ENCODE measurements around the gene RNF13.
"Not testable (repeated sequence)": the region's sequence is repeated elsewhere in the genome, so short reads cannot be mapped to it uniquely, and the experiment has no call there.

Gene RNF13

GRCh38 chr3:149902498-149903139 is 89.6 kb downstream of the RNF13 start:
- DNase-seq, result no peak

- DNase-seq, result no peak
Observed at GRCh38 chr3:149906036-149906435, 93.0 kb downstream of the RNF13 start.

- no peak for DNase-seq
Observed at GRCh38 chr3:149908424-149908957, 95.5 kb downstream of the RNF13 start.

GRCh38 chr3:149909923-149910322 is 96.9 kb downstream of the RNF13 start:
- no peak for DNase-seq

DNA sequence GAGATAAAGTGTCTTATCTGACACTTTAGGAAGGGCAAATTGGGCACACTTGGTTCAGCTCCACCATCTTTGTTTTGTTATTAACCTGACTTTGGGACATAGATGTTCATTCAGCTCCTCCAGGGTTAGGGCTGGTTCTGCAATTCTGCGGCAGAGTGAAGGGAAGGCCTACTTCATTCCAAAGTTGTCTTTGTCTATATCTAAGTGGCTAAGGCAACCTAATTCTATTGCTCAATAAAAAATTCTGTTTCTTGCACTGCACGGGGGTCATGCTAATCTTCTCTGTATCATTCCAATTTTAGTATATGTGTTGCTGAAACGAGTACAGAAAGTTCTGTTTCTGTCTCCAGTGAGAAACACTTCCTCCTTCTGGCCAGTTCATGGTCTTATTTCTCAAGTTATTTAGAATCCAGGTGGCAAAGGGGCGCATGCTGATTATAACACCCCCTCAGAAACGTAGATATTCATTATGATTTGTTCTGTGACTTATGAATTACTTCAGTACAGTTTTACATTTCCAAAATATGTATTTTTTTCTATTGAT is 104.2 kb downstream of the RNF13 start:
- no peak for DNase-seq

- no peak for DNase-seq
Observed at GRCh38 chr3:149919509-149919908, 106.5 kb downstream of the RNF13 start.

DNA sequence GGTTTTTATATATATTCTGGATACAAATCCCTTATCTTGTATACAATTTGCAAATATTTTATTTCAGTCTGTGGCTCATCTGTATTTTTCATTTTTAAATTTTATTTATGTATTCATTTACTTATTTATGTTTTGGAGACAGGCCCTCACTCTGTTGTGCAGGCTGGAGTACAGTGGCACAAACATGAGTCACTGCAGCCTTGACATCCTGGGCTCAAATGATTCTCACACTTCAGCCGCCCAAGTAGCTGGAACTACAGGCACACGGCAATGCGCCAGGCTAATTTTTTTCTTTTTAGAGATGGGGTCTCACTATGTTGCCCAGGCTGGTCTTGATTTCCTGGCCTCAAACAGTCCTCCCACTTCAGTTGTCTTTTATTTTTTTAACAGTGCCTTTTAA is 107.1 kb downstream of the RNF13 start:
- no peak for DNase-seq

- no peak for DNase-seq
Observed at GRCh38 chr3:149933008-149933407, 120.0 kb downstream of the RNF13 start.

DNA sequence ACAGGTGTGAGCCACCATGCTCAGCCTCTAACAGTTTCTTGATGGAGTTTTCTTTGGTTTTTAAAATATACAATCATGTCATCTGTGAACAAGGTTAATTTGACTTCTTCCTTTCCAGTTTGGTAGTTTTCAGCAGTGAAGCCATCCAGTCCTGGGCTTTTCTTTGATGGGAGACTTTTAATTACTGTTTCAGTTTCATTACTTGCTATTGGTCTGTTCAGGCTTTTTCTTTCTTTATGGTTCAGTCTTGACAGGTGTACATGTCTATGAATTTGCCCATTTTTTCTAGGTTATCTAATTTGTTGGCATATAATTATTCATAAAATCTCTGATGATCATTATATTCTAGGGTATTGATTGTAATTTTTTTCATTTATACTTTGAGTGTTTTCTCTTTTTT is 120.8 kb downstream of the RNF13 start:
- DNase-seq, result no peak

- DNase-seq, result no peak
Observed at GRCh38 chr3:149934524-149934923, 121.5 kb downstream of the RNF13 start.

- peak; percentile 17 for DNase-seq
Observed at GRCh38 chr3:149936812-149937230, 123.8 kb downstream of the RNF13 start.

DNA sequence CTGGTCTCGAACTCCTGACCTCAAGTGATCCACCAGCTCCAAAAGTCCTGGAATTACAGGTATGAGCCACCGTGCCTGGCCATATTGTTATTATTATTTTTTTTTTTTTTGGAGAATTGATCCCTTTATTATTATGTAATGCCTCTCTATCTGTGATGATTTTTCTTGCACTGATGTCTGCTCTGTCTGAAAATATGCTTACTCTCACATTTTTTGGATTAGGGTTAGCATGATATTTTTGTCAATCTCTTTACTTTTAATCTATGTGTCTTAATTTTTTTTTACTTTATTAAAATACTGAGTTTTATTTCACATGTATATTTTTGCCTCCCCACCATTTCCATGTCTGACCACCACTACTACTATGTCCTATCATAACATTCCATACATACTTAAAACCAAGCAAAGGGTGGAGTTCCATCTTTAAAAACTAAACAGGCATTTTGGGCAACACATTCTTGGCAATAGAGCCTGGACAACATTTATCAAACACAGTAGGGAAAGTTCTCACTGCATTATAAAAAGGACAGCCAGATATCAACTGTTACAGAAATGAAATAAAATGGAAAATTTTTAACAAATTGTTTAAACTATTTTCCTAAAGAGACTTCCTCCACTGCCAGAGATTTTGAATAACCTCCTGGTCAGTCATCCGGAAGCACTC is 125.5 kb downstream of the RNF13 start:
- DNase-seq, result not testable (repeated sequence)

DNA sequence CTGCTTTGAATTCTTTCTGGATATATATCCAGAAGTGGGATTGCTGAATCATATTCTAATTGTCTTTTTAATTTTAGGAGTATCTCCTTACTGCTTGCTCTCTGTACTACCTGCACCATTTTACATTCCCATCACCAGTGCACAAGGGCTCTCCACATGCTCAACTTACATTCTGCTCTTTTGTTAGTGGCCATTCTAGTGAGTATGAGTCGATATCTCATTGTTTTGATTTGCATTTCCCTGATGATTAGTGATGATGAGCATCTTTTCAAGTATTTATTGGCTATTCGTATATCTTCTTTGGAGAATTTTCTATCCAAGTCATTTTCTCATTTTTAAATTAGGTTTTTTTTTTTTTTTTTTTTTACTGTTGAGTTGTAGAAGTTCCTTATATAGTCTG is 128.2 kb downstream of the RNF13 start:
- DNase-seq, result no peak

- DNase-seq, result no peak
Observed at GRCh38 chr3:149941946-149942345, 128.9 kb downstream of the RNF13 start.

DNA sequence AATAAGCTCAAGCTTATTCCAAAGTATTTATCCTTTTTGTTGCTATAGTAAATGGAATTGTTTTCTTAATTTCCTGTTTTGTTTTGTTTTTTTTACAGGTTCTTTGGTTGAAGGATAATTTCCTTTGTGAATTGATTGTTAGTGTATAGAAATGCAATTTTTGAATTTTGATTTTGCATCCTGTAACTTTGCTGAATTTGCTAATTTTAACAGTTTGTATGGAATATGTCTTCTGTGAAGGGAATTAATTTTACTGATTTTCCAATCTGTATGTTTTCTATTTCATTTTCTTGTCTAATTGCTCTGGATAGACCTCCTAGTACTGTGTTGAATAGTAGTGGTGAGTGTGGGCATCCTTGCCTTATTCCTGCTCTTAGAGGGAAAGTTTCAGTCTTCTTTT is 129.4 kb downstream of the RNF13 start:
- DNase-seq, result no peak

GRCh38 chr3:149943966-149944365 is 131.0 kb downstream of the RNF13 start:
- not testable (repeated sequence) for DNase-seq

DNA sequence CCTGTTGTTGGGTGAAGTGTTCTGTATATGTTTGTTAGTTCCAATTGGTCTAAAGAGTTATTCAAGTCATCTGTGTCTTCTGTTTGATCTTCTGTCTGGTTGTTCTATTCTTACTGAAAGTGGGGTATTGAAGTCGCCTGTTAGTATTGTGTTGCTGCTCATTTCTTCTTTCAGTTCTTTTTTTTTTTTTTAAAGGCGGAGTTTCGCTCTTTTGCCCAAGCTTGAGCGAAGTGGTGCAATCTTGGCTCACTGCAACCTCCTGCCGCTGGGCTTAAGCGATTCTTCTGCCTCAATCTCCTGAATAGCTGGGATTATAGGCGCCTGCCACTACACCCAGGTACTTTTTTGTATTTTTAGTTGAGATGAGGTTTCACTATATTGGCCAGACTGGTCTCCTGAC is 134.2 kb downstream of the RNF13 start:
- no peak for DNase-seq

DNA sequence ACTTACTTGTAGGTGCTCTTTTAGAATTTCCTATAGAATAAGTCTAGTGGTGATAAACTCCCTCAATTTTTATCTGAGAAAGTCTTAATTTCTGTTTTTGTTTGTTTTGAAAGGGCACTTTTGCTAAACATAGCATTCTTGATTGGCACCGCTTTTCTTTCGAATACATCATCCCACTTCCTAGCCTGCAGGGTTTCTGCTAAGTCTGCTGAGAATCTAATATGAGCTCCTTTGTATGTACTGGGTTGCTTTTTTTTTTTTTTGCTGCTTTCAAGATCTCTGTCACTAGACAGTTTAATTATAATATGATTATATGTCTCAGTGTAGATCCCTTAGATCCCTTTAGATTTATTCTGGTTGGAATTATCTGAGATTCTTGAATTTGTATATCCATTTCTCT is 136.2 kb downstream of the RNF13 start:
- no peak for DNase-seq

DNA sequence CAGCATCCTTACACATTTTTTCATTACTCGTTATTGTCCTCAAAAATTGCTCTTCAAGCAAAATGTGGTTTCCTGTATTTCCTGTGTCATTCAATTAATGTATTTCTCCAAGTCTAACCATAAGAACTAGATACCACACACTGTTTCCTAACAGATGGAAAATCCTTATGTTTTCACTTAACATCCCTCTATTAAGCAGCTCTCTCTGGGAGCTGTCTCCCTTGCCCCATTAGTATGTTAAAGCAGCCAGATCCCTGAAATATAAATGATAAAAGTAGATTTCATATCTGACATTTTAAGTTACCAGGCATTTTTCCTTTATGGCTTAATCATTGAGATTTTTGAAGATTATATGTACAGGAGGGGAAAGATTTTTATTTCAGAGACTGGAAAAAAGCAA is 141.8 kb downstream of the RNF13 start:
- DNase-seq, result no peak

- DNase-seq, result peak; percentile 24
Observed at GRCh38 chr3:149955449-149955848, 142.4 kb downstream of the RNF13 start.

DNA sequence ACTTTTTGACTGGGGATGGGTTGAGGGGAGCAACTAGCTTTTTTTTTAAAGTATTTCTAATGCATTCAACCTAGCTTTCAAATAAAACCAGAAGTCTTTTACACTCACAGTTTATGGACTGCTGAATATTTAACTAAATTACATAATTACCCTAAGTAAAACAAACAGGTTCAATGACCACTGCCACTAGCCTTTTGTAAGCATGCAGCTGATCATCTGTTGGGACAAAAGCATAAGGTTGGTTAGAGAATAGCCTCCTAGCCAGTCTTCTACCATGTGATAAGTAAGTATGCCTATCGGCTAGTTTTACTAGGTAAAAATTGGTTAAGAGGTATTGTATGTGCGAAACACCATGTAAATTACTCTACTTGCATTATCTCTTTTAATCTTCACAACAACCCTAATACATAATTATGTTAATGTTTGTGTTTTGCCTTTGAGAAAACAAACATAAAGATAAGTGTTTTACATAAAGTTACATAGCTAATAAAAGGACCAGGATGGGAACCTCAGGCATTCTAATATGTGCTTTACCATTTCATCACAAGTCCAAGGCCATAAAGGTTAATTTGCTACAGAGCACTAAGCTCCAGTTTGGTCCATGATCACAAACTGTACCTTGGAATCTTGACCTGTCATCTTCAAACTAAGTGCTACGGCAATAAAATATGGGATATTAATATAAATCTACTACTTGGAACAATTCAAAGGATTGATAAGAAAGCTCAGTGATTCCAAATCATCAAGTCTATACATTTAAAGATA is 144.5 kb downstream of the RNF13 start:
- DNase-seq, result no peak

DNA sequence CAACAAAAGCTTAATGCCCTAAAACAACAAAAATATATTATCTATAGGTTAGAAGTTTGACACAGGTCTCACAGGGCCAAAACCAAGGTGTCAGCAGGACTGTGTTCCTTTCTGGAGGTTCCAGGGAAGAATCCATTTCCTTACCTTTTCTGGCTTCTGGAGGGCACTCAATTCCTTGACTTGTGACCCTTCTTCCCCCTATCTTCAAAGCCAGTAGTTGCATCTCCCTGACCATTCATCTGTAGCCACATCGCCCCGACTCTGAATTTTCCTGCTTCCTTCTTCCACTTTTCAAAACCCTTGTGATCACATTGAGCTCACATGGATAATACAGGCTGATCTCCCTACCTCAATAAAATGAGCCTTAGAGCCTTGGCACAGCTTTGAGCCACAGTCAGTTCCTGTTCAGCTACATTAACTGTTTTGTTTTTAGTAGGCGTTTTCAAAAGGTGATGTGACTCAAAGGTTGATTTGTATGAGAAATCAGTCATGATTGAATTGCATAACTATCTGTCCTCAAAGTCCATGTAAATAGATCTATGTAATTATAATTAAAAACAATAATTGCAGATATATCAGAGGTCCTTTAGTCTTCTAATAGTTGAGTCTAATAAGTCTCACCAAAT is 145.3 kb downstream of the RNF13 start:
- DNase-seq, result no peak

GRCh38 chr3:149959443-149959842 is 146.4 kb downstream of the RNF13 start:
- no peak for DNase-seq

Data from midbrain (tissue), 1 donor.